RPMI8226 (cell line): ENCODE measurements around the gene F13A1.

ENCODE experiments used
- DNase-seq: peaks from one replicate; pipeline ENCODE4 v3.0.0-alpha.2; 2015

F13A1 gene

GRCh38 chr6:6243846-6244245 lies 76.6 kb downstream of the F13A1 start:
- DNase-seq, result no peak

- no peak for DNase-seq
Observed at GRCh38 chr6:6239598-6240581, 80.6 kb downstream of the F13A1 start.

GRCh38 chr6:6236730-6237469 lies 83.6 kb downstream of the F13A1 start:
- no peak for DNase-seq

- DNase-seq, result no peak
Observed at GRCh38 chr6:6235786-6236185, 84.7 kb downstream of the F13A1 start.

- DNase-seq, result no peak
Observed at GRCh38 chr6:6234963-6235362, 85.5 kb downstream of the F13A1 start.

GRCh38 chr6:6230286-6230685 lies 90.2 kb downstream of the F13A1 start:
- peak; percentile 85 for DNase-seq

- no peak for DNase-seq
Observed at GRCh38 chr6:6227896-6228295, 92.6 kb downstream of the F13A1 start.

- DNase-seq, result peak; percentile 53
Observed at GRCh38 chr6:6225885-6226529, 94.5 kb downstream of the F13A1 start.

- peak; percentile 31 for DNase-seq
Observed at GRCh38 chr6:6224933-6225486, 95.5 kb downstream of the F13A1 start.

GRCh38 chr6:6221787-6222535 lies 98.5 kb downstream of the F13A1 start:
- peak; percentile 43 for DNase-seq

GRCh38 chr6:6220718-6221117 lies 99.7 kb downstream of the F13A1 start:
- DNase-seq, result peak; percentile 35

- DNase-seq, result no peak
Observed at GRCh38 chr6:6219716-6220115, 100.7 kb downstream of the F13A1 start.

GRCh38 chr6:6218759-6219085 lies 101.7 kb downstream of the F13A1 start:
- DNase-seq, result no peak

GRCh38 chr6:6217855-6218758 lies 102.4 kb downstream of the F13A1 start:
- DNase-seq, result no peak

- no peak for DNase-seq
Observed at GRCh38 chr6:6210994-6211393, 109.5 kb downstream of the F13A1 start.

- no peak for DNase-seq
Observed at GRCh38 chr6:6202886-6203285, 117.6 kb downstream of the F13A1 start.

GRCh38 chr6:6201200-6201599 lies 119.3 kb downstream of the F13A1 start:
- DNase-seq, result no peak

- no peak for DNase-seq
Observed at GRCh38 chr6:6199678-6200077, 120.8 kb downstream of the F13A1 start.

GRCh38 chr6:6196762-6197161 lies 123.7 kb downstream of the F13A1 start:
- no peak for DNase-seq

- DNase-seq, result no peak
Observed at GRCh38 chr6:6195080-6195479, 125.4 kb downstream of the F13A1 start.

GRCh38 chr6:6193221-6193745 lies 127.2 kb downstream of the F13A1 start:
- DNase-seq, result no peak
